Endodermal cell (in vitro differentiated cells): ENCODE measurements around the gene TLE5. TPM values are rescaled to one million over a fixed set of nuclear protein-coding genes. Genes with fewer than 3 reads are reported as not detected.

Source experiments
- DNase-seq: peaks from one replicate; pipeline ENCODE4 v3.0.0-alpha.2; 2017
- H3K27ac ChIP-seq: 2 replicates; pipeline ENCODE4 v1.5.1; 2013; ENCODE audit warnings: mild to moderate bottlenecking, low read depth, low read length, moderate library complexity
- H3K27me3 ChIP-seq: 2 replicates; pipeline ENCODE4 v1.6.1; 2013; ENCODE audit warnings: mild to moderate bottlenecking, low read length, moderate library complexity; ENCODE audit not compliant: insufficient read depth, control insufficient read depth, poor library complexity, severe bottlenecking
- H3K36me3 ChIP-seq: 2 replicates; pipeline ENCODE4 v1.7.0; 2013; ENCODE audit warnings: mild to moderate bottlenecking, low read length, moderate library complexity; ENCODE audit not compliant: control insufficient read depth, insufficient read depth
- H3K4me1 ChIP-seq: one replicate; pipeline ENCODE4 v1.7.0; 2013; ENCODE audit warnings: low read length; ENCODE audit not compliant: control insufficient read depth, insufficient read depth
- H3K4me3 ChIP-seq: 2 replicates; pipeline ENCODE4 v1.5.1; 2013; ENCODE audit warnings: mild to moderate bottlenecking, low read length, moderate library complexity
- H3K9ac ChIP-seq: 2 replicates; pipeline ENCODE4 v1.6.1; 2013; ENCODE audit warnings: mild to moderate bottlenecking, low read length, moderate library complexity; ENCODE audit not compliant: poor library complexity, severe bottlenecking; ENCODE audit errors: extremely low read depth
- H3K9me3 ChIP-seq: 2 replicates; pipeline ENCODE4 v1.6.1; 2013; ENCODE audit warnings: mild to moderate bottlenecking, low read length, moderate library complexity; ENCODE audit not compliant: control insufficient read depth
- H3K27ac Mint-ChIP-seq: 2 replicates; pipeline ENCODE4 v1.8.0; 2020; ENCODE audit warnings: mixed read lengths
- H3K27me3 Mint-ChIP-seq: 2 replicates; pipeline ENCODE4 v1.8.0; 2021; ENCODE audit warnings: mild to moderate bottlenecking, mixed read lengths; ENCODE audit not compliant: insufficient read depth
- H3K36me3 Mint-ChIP-seq: 2 replicates; pipeline ENCODE4 v1.8.0; 2020; ENCODE audit warnings: low read depth, mixed read lengths
- H3K4me1 Mint-ChIP-seq: 2 replicates; pipeline ENCODE4 v1.8.0; 2020; ENCODE audit warnings: mixed read lengths
- H3K4me3 Mint-ChIP-seq: 2 replicates; pipeline ENCODE4 v1.8.0; 2020; ENCODE audit warnings: mild to moderate bottlenecking, moderate library complexity, mixed read lengths
- H3K9me3 Mint-ChIP-seq: 2 replicates; pipeline ENCODE4 v1.8.0; 2020; ENCODE audit warnings: mild to moderate bottlenecking, mixed read lengths
- WGBS, 2 experiments: methylation state at CpG; one replicate each; pipeline versions ENCODE4 v1.1.5 to v1.1.7; 2013; ENCODE audit warnings: missing lambda C conversion rate in 2 of 2, mixed read lengths in 1 of 2; ENCODE audit not compliant: insufficient coverage in 1 of 2, insufficient read length in 1 of 2; 5-methylcytosine and 5-hydroxymethylcytosine counted together
- total RNA-seq, 2 donors: library from RNA; stranded (reverse); fragmentation: NEBNext Ultra II Directional in 1 of 2; extraction: Animal tissue kit (Norgen Biotek cat#: 25700) in 1 of 2; gene quantifications; 2 replicates in 1 of 2; 3 replicates in 1 of 2; pipeline ENCODE4 v1.2.1, GENCODE V29; 2021
- TF ChIP-seq, protein P1 (sequence below): fragments of 200-600 bp; sonication (generic); conservative IDR thresholded peaks from 2 replicates; pipeline ENCODE4 v1.5.0; 2021; ENCODE audit warnings: antibody characterized with exemption, mild to moderate bottlenecking

Gene TLE5
- total RNA-seq, 2 donors from 2014 or later, result 488 to 575 TPM

DNA sequence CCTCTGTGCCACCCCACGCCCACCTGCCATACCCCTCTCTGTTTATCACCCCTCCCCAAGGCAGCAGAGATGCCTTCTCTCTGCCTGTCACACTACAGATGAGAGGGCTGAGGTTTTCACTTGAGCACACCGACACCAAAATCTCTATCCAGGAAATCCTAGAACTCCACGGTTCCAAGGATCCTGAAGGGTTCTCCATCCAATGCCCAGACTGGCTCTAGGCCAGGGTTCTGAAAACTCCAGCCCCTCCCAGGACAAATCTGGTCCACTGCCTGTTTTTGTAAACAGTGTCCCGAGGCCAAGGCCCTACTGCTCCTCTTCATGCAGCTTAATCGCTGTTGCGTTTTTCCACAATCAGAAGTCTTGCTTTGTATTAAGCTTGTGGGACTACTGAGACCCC is 53.3 kb downstream of the TLE5 start:
- WGBS, 2 experiments, result 93 to 94% methylated on average over 6 of the region's 6 CpGs
- no peak overlapping the region for H3K9ac ChIP-seq
- no peak overlapping the region for H3K4me3 ChIP-seq
- no peak for DNase-seq
- peaks cover 31% of the 10 kb centered on the region for H3K36me3 ChIP-seq
- H3K4me1 ChIP-seq, result no peaks in the 10 kb centered on the region
- Mint-ChIP-seq H3K4me3 (no peak overlapping the region), H3K27ac (no peak overlapping the region), H3K36me3 (peaks cover 64% of the 10 kb centered on the region), H3K27me3 (no peaks in the 10 kb centered on the region), H3K9me3 (no peaks in the 10 kb centered on the region), H3K4me1 (no peaks in the 10 kb centered on the region)
- no peaks in the 10 kb centered on the region for H3K27me3 ChIP-seq
- H3K9me3 ChIP-seq, result no peaks in the 10 kb centered on the region
- H3K27ac ChIP-seq, result no peak overlapping the region
- TF ChIP-seq, protein P1, sequence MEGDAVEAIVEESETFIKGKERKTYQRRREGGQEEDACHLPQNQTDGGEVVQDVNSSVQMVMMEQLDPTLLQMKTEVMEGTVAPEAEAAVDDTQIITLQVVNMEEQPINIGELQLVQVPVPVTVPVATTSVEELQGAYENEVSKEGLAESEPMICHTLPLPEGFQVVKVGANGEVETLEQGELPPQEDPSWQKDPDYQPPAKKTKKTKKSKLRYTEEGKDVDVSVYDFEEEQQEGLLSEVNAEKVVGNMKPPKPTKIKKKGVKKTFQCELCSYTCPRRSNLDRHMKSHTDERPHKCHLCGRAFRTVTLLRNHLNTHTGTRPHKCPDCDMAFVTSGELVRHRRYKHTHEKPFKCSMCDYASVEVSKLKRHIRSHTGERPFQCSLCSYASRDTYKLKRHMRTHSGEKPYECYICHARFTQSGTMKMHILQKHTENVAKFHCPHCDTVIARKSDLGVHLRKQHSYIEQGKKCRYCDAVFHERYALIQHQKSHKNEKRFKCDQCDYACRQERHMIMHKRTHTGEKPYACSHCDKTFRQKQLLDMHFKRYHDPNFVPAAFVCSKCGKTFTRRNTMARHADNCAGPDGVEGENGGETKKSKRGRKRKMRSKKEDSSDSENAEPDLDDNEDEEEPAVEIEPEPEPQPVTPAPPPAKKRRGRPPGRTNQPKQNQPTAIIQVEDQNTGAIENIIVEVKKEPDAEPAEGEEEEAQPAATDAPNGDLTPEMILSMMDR, result no peak

DNA sequence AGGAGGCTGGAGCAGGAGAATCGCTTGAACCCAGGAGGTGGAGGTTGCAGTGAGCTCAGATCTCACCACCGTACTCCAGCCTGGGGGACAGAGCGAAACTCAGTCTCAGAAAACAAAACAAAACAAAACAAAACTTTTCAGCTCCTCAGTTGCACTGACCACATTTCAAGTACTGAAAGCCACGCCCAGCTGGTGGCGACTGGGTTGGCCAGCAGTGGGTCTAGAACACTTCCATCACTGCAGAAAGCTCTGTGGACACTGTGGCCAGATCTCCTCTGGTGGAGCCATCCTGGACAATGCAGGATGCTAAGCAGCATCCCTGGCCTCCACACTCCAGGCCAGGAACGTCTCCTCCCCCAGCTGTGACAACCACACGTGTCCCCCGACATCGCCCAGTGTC is 54.3 kb downstream of the TLE5 start:
- no peak for DNase-seq
- no peaks in the 10 kb centered on the region for H3K9me3 ChIP-seq
- WGBS, 2 experiments, result 92 to 93% methylated on average over 6 to 9 of the region's 9 CpGs
- H3K4me1 ChIP-seq, result no peaks in the 10 kb centered on the region
- Mint-ChIP-seq H3K4me1 (no peaks in the 10 kb centered on the region), H3K36me3 (peaks cover 63% of the 10 kb centered on the region), H3K27ac (no peak overlapping the region), H3K4me3 (no peak overlapping the region), H3K9me3 (no peaks in the 10 kb centered on the region), H3K27me3 (no peaks in the 10 kb centered on the region)
- TF ChIP-seq, protein P1, result no peak
- H3K4me3 ChIP-seq, result no peak overlapping the region
- peaks cover 22% of the 10 kb centered on the region for H3K36me3 ChIP-seq
- no peaks in the 10 kb centered on the region for H3K27me3 ChIP-seq
- no peak overlapping the region for H3K9ac ChIP-seq
- no peak overlapping the region for H3K27ac ChIP-seq

DNA sequence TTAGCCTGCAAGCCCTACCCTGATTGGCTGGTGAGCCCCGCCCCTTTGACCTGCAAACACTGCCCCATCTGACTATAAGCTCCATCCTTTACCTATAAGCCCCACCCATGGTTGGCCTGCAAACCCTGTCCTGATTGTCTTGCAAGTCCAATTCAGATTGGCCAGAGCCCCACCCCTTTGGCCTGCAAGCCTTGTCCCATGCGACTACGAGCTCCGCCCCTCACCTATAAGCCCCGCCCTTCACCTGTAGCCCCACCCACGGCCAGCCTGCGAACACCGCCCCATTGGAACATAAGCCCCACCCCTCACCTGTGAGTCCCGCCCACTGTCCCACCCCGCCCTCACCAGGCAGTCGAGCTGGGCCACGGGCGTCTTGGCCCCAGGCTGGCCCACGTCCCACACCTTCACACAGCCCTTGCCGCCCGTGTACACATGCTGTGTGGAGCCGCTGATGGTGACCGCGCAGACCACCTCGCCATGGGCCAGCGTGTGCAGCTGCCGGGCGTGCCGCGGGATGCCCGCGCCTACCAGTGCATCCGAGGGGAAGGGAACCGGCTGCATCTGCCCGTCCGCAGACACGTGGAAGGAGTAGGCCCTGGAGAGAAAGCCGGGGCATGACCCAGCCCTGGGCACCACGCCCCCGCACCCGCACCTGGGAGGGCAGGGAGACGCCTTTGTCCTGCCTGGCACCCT is 56.1 kb downstream of the TLE5 start:
- TF ChIP-seq, protein P1, result no peak

More for the DNA sequence above, 56.1 kb downstream of the TLE5 start:
- Mint-ChIP-seq H3K9me3 (peaks cover 3% of the 10 kb centered on the region), H3K4me3 (no peak overlapping the region), H3K4me1 (no peaks in the 10 kb centered on the region), H3K27ac (no peak overlapping the region), H3K36me3 (peaks cover 60% of the 10 kb centered on the region), H3K27me3 (no peaks in the 10 kb centered on the region)
- Histone ChIP-seq H3K4me1 (no peaks in the 10 kb centered on the region), H3K9me3 (no peaks in the 10 kb centered on the region), H3K4me3 (no peak overlapping the region), H3K27me3 (no peaks in the 10 kb centered on the region), H3K27ac (no peak overlapping the region), H3K9ac (no peak overlapping the region), H3K36me3 (peaks cover 31% of the 10 kb centered on the region)
- 87 to 94% methylated on average over 13 to 37 of the region's 37 CpGs for WGBS, 2 experiments
- peak; percentile 97 for DNase-seq
